NCI-H146 (cell line): Measurements from ENCODE around the gene TBP.
A peak's percentile ranks its signal among the peaks of the same experiment; 100 is the strongest.

Source experiments
- DNase-seq: peaks from one replicate; lab custom pipeline; 2025; lab: John Stamatoyannopoulos, UW

The TBP gene

DNA sequence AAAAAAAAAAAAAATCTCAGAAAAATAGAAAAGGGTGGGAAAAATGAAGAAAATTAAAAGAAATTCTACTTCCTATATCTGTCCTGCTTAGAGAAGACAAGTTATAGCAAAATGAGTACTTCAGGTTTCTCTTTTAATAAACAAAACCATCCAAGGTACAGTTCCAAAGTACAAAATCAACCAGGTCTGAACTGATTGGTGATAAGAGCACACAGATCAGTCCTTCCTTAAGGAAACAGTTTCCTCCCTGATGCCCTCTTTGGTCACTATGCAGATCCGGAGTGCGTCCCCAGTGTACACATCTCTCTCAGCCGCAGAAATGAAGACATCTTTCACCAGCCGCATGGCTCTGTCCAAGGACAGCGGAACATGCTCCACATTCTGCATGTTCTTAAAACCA, 19.2 kb upstream of the TBP start:
- no peak for DNase-seq

DNA sequence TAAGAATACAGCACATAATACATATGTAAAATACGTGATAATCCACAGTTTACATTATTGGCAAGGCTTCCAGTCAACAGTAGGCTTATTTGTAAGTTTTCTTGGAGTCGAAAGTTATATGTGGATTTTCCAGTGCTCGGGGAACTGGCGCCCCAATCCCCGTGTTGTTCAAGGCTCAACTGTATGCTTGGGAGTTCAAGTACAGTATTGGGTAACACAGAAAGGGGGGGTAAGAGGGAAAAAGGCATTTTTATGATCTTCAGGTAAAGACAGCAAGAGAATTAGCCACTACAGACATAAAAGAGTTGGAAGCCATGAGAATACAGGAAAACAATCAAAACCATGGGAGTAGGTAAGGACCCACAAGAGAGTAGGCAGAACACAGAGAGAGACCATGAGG, 17.5 kb upstream of the TBP start:
- DNase-seq, result no peak

DNA sequence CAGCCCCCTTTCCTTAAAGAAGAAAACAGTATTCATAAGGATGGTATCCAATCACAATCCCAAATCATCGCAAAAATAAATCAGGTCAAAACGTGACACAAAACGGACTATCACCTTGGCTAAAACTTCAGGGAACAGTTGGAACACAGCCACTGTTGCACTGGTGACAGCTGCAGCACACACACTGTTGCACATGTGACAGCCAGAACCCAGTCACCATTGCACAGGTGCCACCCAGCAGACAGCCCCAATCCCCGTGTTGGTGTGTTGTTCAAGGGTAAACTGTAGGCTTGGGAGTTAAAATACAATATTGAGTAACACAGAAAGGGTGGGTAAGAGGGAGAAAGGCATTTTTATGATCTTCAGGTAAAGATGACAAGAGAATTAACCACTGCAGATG, 16.8 kb upstream of the TBP start:
- no peak for DNase-seq

DNA sequence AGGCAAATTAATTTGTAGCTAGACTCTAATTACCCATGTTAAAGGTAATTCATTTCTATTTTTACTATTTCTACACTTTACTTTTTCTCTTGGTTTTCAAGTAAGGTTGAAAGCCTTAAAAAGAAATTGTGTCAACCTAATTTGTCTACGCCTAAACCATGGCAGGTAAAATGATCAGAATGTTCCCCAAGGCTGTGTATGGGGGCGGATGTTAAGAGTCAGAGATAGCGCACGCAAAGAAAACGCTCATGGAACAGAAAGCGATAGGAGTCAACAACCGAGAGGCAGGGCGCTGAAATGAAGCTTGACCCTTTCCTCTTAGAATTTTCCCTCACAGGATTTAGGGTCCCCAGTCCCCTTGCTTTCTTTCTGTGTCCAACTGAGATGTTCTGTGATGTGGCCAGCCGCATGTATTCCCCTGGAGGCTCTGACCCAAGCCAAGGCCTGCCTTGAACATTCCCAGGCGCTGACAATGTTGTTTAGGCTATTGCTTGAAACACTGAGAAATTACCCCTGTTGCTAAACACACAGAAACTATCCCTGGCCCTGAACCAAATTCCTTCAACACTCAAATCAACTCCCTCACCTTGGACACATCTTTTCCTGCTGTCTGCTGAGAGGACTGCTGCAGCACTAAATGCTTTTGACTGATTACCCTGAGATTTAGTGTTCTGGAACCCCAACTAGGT, 12.0 kb upstream of the TBP start:
- DNase-seq, result no peak

DNA sequence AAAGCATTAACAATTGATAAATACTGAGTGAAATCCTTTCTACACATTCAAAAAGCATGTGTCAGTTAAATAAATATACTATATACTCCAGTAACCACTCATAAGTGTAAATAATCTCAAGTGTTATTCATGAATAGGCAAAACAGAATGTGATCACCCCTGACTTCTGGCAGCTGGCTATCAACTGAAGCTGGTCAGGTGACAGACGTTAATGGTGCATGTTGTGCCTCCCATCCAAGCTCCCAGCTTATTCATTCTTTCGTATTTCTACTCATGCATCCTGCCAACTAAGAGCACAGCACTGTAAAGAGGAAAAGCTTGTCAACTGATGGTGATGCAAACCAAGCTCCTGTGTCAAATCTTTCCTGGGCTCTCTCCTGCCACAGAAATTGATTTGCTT, 8.8 kb upstream of the TBP start:
- no peak for DNase-seq

DNA sequence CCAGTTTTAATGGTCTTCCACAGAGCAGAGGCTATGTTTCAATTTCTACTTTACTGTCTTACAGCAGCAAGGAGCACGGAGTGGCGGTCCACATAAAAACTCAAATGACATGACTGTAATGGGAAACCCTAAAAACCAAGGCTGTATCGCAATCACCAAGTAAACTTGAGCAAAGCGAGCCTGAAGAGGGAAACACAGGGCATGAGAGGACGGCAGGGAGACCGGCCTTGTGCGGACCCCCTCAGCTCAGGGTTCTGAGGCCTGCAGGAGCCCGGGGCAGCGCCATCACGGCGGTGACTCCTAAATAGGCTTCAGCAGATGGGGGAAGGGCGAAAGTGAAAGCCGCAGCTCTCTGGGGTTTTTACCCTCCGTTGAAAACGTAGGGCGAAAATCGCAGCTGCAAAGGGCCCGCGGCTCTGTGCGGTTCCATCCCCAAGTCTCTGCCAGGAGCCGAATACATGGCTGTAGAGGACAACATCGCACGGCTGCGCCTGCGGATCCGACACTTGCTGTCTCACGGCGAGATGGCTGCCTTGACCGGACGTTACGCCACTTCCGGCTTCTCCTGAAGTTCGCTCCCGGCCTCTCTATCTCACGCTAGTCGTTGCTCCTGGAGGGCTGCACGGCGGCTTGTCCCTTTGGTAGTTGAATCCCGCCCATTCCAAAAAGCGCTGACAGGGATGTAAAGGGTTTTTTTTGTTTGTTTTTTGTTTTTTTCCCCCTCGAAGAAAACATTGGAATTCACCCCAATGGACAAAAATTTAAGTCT, 1.2 kb upstream of the TBP start, which contains the start of gene PSMB1:
PSMB1 (minus strand) TSS at position 543 of the 769 bp plus-strand sequence; CDS start at position 478, 65 bp downstream.
- DNase-seq, result peak; percentile 98

DNA sequence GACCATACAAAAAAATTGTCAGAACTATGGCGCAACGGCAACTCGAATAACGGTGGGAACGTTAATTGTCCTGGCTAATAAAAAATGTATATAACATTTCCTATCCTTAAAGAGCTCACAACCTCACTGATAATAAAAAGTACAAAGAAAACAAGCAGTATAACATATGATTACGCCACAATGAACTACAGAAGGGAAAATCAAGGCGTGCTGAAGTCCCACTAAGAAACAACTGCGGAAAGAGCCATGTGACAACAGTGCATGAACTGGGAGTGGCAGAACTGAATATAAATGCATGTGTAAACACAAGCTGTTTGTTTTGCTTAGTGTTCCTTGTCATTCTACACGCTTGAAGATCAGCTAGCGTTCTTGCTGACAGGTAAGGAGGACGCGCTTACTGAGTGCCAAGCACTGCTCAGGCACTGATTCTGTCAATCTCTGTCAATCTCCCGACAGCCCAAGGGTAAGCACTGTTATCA, 596 bp upstream of the TBP start:
- DNase-seq, result peak; percentile 77

DNA sequence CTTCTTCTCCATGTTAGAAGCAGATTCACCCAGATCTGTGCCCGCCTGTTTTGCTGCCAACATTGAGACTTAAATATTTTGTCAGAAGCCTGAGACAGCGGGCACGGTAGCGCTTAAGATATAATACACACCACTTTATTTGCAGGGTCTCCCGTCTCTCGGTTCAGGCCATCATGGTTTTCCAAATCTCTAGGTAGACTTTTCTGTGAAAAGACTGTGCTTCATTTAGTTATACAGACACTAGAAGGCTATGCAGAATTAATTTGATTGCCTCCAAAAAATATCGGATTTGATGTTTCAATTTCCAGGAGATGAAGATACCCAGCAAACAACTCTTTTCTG, 598 bp downstream of the TBP start:
- no peak for DNase-seq

DNA sequence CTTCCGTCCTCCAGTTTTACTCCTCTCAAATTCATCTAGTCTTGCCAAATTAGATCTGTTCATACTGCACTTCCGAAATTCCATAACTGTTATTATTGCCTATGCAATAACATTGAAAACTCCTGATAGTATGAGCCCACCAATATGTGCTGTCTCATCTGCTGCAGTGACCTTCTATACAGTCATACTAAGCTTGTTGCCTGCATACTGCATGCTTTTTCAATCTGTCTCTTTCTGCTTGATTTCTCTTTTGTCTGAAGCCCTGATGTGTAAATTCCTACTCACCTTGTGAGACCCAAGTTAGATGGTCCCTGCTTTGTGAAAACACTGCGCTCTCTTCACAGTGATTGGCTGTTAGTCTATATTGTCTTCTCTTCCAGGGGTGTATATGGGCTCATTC, 1.1 kb downstream of the TBP start:
- DNase-seq, result no peak

DNA sequence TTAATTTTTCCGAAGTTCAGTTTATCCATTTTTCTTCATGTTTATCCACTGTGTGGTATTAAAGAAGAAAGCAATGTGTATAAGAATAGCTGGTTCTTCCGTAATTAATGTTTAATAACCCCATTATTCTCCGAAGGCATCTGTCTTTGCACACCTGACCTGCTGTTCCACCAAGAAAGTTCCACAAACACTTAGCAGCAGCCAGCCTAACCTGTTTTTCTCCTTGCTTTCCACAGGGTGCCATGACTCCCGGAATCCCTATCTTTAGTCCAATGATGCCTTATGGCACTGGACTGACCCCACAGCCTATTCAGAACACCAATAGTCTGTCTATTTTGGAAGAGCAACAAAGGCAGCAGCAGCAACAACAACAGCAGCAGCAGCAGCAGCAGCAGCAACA, 7.4 kb downstream of the TBP start:
- no peak for DNase-seq

DNA sequence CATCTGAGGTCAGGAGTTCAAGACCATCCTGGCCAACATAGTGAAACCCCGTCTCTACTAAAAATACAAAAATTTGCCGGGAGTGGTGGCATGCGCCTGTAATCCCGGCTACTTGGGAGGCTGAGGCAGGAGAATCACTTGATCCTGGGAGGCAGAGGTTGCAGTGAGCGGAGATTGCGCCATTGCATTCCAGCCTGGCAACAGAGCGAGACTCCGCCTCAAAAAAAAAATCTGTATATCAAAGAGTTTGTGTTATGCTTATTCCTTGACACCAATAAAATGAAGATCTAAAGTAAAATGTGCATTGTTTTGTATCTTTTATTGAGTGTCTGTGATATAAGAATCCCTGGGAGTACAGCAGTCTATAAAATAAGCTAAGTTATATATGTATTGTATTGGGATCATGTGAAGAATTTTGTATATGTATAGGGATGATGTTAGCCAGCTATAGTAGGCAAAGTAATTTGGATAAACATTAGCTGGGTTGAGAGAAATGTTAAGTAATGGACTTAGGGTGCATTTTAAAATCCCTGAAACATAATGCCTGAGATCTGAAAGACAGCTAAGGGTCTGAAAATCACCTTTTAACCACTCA, 10.9 kb downstream of the TBP start:
- DNase-seq, result no peak

DNA sequence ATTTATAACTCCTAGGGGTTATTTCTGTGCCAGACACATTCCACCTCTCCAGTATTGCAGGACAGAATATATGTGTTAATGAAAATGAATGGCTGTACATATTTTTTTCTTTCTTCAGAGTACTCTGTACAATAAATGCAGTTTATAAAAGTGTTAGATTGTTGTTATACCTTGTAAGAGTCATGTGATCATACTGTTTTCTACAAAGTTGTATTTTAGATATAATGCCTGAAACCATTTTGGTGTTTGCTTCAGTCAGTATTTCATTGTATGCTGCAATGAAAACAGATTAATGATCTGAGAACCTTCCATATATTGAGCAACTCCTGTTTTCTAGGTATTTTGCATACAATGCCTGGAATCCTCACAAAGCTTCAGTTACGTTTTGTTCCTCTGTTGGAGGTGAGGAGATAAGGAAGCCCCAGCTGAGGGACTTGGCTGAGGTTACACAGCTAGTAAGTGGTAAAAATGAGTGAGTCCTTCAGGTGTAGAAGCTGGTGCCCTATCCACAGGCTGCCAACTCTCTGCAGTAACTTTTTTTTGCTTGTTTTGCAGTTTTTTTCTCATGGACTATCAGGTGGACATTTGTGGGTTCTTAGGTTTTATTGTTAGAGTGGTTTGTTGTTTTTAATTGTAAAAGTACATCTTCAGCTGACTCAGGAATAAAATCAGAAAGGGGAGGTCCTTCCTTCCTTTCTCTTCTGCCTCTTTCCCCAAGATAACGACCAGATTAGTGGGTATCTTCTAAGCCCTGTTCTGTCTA, 18.7 kb downstream of the TBP start:
- no peak for DNase-seq

DNA sequence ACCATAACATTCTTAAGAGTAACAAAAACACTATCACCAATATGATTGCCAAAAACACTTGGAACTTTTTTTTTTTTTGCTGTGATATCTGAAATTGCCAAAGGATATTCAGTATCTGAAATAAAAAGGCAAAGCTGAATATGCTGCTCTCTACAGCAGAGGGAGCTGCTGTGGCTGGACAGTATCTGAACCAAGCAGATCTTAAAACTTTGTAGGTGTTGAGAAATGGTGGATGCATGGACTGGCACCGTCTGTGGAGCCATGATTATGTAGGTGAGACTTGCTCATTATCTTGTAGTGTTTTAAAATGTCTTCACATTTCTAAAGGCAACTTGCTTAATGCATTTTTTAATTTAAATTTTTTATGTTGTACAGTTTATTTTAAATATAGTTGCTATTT, 21.1 kb downstream of the TBP start:
- DNase-seq, result no peak

DNA sequence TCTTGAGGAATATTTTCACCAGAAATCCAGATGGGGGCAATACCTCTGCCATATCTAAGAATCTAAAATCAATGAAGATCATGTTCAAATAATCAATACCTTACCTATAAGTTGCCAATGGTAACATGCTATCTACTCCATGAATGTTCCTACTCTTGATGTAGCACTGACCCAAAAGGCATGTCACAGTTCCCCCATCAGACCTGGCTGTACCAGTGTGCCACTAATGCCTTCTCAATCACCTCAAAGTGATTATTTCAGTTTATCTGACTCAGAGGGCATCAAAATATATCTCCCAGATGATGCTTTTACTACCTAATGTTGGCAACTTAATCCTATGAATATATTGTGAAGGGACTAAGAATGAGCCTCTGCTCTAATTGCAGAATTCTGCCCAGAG, 24.7 kb downstream of the TBP start:
- no peak for DNase-seq

DNA sequence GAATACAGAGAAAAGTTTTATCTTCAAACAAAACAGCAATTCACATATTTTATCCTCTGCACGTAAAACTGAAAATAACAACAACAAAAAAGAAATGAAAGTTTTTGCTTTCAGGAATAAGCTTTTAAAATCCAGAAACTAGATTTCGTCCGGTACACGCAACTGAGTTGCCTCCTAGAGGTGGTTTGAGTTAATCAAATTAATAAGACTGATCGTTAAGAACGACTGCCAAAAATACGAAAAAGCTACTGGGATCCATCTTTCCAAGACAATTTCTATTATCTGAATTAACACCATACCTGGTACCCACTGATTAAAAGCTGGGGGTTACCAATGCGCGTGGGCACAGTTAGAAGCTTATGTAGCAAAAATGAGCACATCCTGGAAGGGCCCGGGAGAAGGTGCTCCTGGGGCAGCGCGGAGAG, 29.6 kb downstream of the TBP start:
- no peak for DNase-seq

DNA sequence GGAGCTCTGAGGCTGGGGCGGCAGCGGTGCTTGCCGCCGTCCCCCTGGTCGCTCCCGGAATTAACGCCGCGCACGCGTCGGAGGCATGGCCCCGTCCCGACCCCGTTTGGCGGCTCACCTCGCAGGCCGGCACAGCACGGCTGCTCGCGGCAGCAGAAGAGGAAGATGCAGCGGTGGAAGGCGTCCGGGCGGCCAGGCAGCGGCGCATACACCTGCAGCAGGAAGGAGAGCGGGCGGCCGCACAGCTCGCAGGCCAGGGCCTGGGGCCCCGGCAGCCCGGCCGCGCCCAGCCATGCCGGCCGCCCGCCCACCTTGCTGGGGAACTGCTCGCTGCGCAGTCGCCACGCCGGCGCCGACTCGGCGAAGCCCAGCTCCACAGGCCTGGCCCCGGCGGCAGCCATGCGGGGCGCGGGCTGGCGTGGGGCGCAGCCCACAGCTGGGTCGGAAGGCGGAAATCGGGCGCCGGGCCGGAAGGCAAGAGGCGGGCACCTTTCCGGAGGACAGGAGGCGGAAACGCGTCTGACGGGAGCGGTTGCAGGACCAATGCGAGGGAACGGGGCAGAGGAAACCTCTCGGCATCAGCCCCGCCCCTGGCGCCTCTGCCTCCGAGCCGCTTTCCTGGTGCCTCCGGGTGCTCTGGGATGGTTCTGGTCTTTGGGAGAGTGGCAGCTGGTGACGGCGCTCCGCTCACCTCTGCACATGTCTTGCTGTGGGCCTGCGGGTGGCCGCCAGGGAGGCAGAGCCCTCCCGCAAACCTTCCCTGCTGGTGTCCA, 30.2 kb downstream of the TBP start, which contains the start of gene PDCD2:
PDCD2 (minus strand) TSS at position 457 of the 773 bp plus-strand sequence; CDS start at position 401, 56 bp downstream.
- DNase-seq, result peak; percentile 98

DNA sequence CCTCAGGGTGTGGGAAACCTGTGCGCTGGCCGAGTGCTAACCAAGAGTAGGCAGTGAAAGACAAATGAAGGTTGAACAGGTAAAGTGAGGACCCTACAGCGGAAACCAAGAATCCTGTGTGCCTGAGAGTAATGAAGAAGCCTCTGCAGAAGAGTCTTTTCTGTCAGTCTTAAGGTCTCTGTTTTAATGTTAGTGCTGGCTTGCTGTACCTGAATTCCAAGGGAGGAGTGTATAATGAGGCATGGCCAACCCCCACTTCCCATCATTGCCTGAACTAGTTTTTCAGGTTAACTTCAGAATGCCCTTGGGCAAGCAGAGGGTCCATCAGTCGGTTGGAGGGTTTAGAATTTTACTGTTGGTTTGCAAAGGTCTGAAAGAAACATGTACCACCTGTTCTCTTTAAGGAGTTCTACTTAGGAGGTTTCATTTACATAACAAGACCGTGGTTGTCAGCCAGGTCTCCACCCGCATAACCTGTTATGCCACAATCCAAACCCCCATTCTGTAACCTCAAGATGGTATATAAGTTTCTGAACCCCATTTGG, 30.9 kb downstream of the TBP start:
- DNase-seq, result no peak

DNA sequence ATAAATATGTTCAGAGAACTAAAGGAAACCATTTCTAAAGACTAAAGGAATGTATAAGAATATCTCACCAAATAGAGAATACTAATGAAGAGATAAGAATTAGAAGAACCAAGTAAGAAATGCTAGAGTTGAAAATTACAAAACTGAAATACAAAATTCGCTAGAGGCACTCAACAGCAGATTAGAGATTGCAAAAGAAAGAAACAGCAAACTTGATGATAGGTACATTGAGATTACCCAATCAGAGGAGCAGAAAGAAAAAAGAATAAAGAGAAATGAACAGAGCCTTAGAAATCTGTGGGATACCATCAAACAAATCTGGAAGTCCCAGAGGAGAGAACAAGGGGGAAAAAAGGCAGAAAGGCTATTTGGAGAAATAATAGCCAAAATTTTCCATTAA, 36.6 kb downstream of the TBP start:
- DNase-seq, result no peak

DNA sequence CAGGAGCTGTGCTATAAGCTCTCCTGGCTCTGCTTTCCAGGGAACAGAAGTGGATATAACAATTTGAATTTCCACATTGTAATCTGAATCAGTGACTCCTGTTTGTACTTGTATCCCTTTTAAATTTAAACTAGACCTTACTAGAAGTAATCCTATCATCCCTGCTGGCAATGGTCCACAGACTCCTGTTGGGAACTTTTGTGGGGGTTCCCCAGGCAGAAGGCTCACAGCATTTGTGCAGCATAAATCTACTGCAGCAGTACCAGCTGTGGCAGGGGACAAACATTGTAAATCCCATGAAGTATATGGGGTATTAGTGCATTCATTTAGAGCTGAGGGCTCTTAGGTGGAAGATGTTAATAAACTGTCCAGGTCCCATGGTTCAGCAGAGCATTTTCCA, 42.3 kb downstream of the TBP start:
- DNase-seq, result no peak

DNA sequence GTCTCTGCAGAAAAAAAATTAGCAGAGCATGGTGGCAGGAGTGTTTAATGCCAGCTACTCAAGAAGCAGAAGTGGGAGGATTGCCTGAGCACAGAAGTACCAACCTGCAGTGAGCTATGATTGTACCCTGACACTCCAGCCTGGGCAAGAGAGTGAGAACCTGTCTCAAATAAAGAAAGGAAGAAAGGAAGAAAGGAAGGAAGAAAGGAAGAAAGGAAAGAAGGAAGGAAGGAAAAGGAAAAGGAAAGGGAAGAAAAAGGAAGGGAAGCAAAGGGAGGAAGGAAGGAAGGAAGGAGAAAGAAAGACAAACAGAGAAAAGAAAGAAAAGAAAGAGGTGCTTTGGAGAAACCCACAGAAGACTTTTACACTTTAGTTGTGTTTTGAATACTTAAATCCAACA, 43.1 kb downstream of the TBP start:
- no peak for DNase-seq

DNA sequence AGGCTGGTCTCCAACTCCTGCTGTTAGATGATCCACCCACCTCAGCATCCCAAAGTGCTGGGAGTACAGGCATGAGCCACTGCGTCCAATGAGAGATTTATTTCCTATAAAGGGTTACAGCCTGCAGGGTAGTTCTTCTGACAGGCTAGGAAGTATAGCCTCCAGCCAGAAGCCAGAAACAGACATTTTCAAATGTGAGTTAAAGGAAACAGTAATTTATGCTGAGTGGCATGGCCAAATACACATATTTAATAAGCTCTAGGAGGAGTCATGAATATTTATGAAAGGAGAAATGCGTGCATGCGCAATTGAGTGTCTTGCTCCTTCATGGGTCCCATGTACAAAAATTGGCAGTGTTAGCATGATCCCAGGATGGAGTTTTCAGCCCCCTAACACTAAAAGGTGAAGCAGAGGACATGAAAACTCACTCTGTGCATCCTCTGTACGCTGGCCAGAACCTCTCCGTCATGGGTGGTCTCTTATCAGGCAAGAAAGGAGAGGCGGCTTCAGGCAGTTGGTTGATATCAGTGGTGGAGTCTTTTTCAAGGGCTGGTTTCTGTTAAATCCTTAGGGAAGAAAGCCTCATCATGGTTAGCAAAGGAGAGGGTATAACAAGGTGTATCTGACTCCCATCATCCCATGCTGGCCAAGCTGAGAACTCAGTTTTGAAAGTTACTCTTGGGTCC, 51.5 kb downstream of the TBP start:
- DNase-seq, result no peak
